Measurements from ENCODE around the gene NVL. TPM values are rescaled to one million over a fixed set of nuclear protein-coding genes. Genes with fewer than 3 reads are reported as not detected.

Gene NVL
- total and polyA plus RNA-seq, 4 donors: 5.3 to 14.0 (median 11.0) TPM

- H3K27me3 ChIP-seq (ENCODE audit: control insufficient read depth in 4 of 4, insufficient read depth in 4 of 4, low read length in 3 of 4): no peaks in the 10 kb centered on the region
- 97% methylated on average over 4 of the region's 4 CpGs for WGBS
- TF ChIP-seq SP1 (IDR thresholded peaks at IDR 0.05) (no peak), NR2F2 (IDR thresholded peaks at IDR 0.05) (no peak), EGR1 (IDR thresholded peaks at IDR 0.05; ENCODE audit: low read depth in 2 of 2) (no peak), RXRA (IDR thresholded peaks at IDR 0.05) (no peak), HNF4G (IDR thresholded peaks at IDR 0.05) (no peak), ATF3 (IDR thresholded peaks at IDR 0.05) (no peak), YY1 (IDR thresholded peaks at IDR 0.05) (no peak), JUND (IDR thresholded peaks at IDR 0.05) (no peak)
- TF ChIP-seq, protein P1, sequence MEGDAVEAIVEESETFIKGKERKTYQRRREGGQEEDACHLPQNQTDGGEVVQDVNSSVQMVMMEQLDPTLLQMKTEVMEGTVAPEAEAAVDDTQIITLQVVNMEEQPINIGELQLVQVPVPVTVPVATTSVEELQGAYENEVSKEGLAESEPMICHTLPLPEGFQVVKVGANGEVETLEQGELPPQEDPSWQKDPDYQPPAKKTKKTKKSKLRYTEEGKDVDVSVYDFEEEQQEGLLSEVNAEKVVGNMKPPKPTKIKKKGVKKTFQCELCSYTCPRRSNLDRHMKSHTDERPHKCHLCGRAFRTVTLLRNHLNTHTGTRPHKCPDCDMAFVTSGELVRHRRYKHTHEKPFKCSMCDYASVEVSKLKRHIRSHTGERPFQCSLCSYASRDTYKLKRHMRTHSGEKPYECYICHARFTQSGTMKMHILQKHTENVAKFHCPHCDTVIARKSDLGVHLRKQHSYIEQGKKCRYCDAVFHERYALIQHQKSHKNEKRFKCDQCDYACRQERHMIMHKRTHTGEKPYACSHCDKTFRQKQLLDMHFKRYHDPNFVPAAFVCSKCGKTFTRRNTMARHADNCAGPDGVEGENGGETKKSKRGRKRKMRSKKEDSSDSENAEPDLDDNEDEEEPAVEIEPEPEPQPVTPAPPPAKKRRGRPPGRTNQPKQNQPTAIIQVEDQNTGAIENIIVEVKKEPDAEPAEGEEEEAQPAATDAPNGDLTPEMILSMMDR (IDR thresholded peaks at IDR 0.05; ENCODE audit: low read depth, low read length, missing input control): no peak
Observed at GRCh38 chr1:224201853-224202252, 128.1 kb downstream of the NVL start.

GRCh38 chr1:224201383-224201782 lies 128.6 kb downstream of the NVL start:
- Histone ChIP-seq H3K4me1 (ENCODE audit: control insufficient read depth in 4 of 4, insufficient read depth in 4 of 4, low read length in 3 of 4) (peaks cover 7 to 29% (median 27%) of the 10 kb centered on the region in 4 donors), H3K27me3 (ENCODE audit: control insufficient read depth in 4 of 4, insufficient read depth in 4 of 4, low read length in 3 of 4) (no peaks in the 10 kb centered on the region), H3K36me3 (ENCODE audit: control insufficient read depth in 4 of 4, insufficient read depth in 3 of 4, low read depth in 1 of 4, low read length in 3 of 4) (no peaks in the 10 kb centered on the region), H3K27ac (ENCODE audit: low read depth in 1 of 2, low read length in 2 of 2) (no peak overlapping the region), H3K9ac (ENCODE audit: low read depth in 1 of 2, low read length in 2 of 2) (no peak overlapping the region), H3K4me3 (ENCODE audit: low read depth in 1 of 3, low read length in 3 of 3) (no peak overlapping the region), H3K9me3 (ENCODE audit: control insufficient read depth in 4 of 4, low read length in 3 of 4) (no peaks in the 10 kb centered on the region)
- TF ChIP-seq HNF4G (IDR thresholded peaks at IDR 0.05): no peak
- TF ChIP-seq EGR1 (IDR thresholded peaks at IDR 0.05; ENCODE audit: low read depth in 2 of 2): no peak
- TF ChIP-seq SP1 (IDR thresholded peaks at IDR 0.05): no peak
- TF ChIP-seq FOXA2 (IDR thresholded peaks at IDR 0.05): no peak
- TF ChIP-seq, protein P2, sequence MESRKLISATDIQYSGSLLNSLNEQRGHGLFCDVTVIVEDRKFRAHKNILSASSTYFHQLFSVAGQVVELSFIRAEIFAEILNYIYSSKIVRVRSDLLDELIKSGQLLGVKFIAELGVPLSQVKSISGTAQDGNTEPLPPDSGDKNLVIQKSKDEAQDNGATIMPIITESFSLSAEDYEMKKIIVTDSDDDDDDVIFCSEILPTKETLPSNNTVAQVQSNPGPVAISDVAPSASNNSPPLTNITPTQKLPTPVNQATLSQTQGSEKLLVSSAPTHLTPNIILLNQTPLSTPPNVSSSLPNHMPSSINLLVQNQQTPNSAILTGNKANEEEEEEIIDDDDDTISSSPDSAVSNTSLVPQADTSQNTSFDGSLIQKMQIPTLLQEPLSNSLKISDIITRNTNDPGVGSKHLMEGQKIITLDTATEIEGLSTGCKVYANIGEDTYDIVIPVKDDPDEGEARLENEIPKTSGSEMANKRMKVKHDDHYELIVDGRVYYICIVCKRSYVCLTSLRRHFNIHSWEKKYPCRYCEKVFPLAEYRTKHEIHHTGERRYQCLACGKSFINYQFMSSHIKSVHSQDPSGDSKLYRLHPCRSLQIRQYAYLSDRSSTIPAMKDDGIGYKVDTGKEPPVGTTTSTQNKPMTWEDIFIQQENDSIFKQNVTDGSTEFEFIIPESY (IDR thresholded peaks at IDR 0.05): no peak
- no peak for TF ChIP-seq GABPA (IDR thresholded peaks at IDR 0.05 in 1 of 2, conservative IDR thresholded peaks at IDR 0.05 in 1 of 2)
- TF ChIP-seq, protein P1 (IDR thresholded peaks at IDR 0.05; ENCODE audit: low read depth, low read length, missing input control): no peak
- TF ChIP-seq, protein P3, sequence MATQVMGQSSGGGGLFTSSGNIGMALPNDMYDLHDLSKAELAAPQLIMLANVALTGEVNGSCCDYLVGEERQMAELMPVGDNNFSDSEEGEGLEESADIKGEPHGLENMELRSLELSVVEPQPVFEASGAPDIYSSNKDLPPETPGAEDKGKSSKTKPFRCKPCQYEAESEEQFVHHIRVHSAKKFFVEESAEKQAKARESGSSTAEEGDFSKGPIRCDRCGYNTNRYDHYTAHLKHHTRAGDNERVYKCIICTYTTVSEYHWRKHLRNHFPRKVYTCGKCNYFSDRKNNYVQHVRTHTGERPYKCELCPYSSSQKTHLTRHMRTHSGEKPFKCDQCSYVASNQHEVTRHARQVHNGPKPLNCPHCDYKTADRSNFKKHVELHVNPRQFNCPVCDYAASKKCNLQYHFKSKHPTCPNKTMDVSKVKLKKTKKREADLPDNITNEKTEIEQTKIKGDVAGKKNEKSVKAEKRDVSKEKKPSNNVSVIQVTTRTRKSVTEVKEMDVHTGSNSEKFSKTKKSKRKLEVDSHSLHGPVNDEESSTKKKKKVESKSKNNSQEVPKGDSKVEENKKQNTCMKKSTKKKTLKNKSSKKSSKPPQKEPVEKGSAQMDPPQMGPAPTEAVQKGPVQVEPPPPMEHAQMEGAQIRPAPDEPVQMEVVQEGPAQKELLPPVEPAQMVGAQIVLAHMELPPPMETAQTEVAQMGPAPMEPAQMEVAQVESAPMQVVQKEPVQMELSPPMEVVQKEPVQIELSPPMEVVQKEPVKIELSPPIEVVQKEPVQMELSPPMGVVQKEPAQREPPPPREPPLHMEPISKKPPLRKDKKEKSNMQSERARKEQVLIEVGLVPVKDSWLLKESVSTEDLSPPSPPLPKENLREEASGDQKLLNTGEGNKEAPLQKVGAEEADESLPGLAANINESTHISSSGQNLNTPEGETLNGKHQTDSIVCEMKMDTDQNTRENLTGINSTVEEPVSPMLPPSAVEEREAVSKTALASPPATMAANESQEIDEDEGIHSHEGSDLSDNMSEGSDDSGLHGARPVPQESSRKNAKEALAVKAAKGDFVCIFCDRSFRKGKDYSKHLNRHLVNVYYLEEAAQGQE (IDR thresholded peaks at IDR 0.05): no peak
- no peak for TF ChIP-seq MAX (IDR thresholded peaks at IDR 0.05)
- TF ChIP-seq NR2F2 (IDR thresholded peaks at IDR 0.05): no peak
- TF ChIP-seq RAD21 (IDR thresholded peaks at IDR 0.05): no peak
- TF ChIP-seq FOXA1 (IDR thresholded peaks at IDR 0.05): no peak
- no peak for TF ChIP-seq RXRA (IDR thresholded peaks at IDR 0.05)
- TF ChIP-seq HNF4A (conservative IDR thresholded peaks at IDR 0.05): no peak
- no peak for TF ChIP-seq YY1 (IDR thresholded peaks at IDR 0.05)
- TF ChIP-seq JUND (IDR thresholded peaks at IDR 0.05): no peak
- TF ChIP-seq ATF3 (IDR thresholded peaks at IDR 0.05): no peak
- no peak for TF ChIP-seq TAF1 (conservative IDR thresholded peaks at IDR 0.05)
- 83% methylated on average over 5 of the region's 5 CpGs for WGBS
- DNase-seq (ENCODE audit: low spot score): no peak

More at GRCh38 chr1:224201853-224202252, 128.1 kb downstream of the NVL start:
- Histone ChIP-seq H3K36me3 (ENCODE audit: control insufficient read depth in 4 of 4, insufficient read depth in 3 of 4, low read depth in 1 of 4, low read length in 3 of 4) (no peaks in the 10 kb centered on the region), H3K4me3 (ENCODE audit: low read depth in 1 of 3, low read length in 3 of 3) (no peak overlapping the region), H3K9ac (ENCODE audit: low read depth in 1 of 2, low read length in 2 of 2) (no peak overlapping the region), H3K27ac (ENCODE audit: low read depth in 1 of 2, low read length in 2 of 2) (no peak overlapping the region), H3K9me3 (ENCODE audit: control insufficient read depth in 4 of 4, low read length in 3 of 4) (no peaks in the 10 kb centered on the region), H3K4me1 (ENCODE audit: control insufficient read depth in 4 of 4, insufficient read depth in 4 of 4, low read length in 3 of 4) (peaks cover 7 to 27% (median 26%) of the 10 kb centered on the region in 4 donors)
- DNase-seq (ENCODE audit: low spot score): no peak
